PFSK-1 (cell line): ENCODE data around the gene HHLA2.

Experiments used
- POLR2AphosphoS5 ChIP-seq: IDR thresholded peaks from 2 replicates; pipeline ENCODE4 v1.6.1; 2012; ENCODE audit warnings: low read depth, mild to moderate bottlenecking, control low read depth, low read length, moderate library complexity
- REST ChIP-seq, 2 experiments: IDR thresholded peaks; 2 replicates each; pipeline versions ENCODE4 v1.6.1 to v1.8.0; 2011 to 2012; ENCODE audit warnings: low read depth in 2 of 2, low read length in 2 of 2, control low read depth in 1 of 2, inconsistent platforms in 1 of 2, mild to moderate bottlenecking in 1 of 2, moderate library complexity in 1 of 2; ENCODE audit not compliant: insufficient read depth in 1 of 2
- SIN3A ChIP-seq: IDR thresholded peaks from 2 replicates; pipeline ENCODE4 v1.6.1; 2012; ENCODE audit warnings: mild to moderate bottlenecking, low read length, moderate library complexity, borderline replicate concordance; ENCODE audit not compliant: insufficient read depth

- no peak for TF ChIP-seq POLR2AphosphoS5
- TF ChIP-seq REST (IDR thresholded peaks at IDR 0.05; ENCODE audit: insufficient read depth in 1 of 2, low read depth in 2 of 2, low read length in 2 of 2) = no peak
- no peak for TF ChIP-seq SIN3A
Observed at GRCh38 chr3:108406063-108406660, 109.8 kb downstream of the HHLA2 start.
